Stimulated activated CD8-positive, alpha-beta memory T cell treated with anti-CD3 and anti-CD28 coated beads, Interleukin-12 subunit alpha, Interleukin-12 subunit beta, amount 100 ng/mL, for 4 hours (primary cell): ENCODE measurements around the gene UMOD.
"Not testable (repeated sequence)": the region's sequence is repeated elsewhere in the genome, so short reads cannot be mapped to it uniquely, and the experiment has no call there.

ENCODE experiments used
- DNase-seq: peaks from one replicate; pipeline ENCODE4 v3.0.0-alpha.2; 2020; ENCODE audit warnings: low read depth

The UMOD gene

GRCh38 chr16:20363191-20363590 is 10.7 kb upstream of the UMOD start:
- no peak for DNase-seq

DNA sequence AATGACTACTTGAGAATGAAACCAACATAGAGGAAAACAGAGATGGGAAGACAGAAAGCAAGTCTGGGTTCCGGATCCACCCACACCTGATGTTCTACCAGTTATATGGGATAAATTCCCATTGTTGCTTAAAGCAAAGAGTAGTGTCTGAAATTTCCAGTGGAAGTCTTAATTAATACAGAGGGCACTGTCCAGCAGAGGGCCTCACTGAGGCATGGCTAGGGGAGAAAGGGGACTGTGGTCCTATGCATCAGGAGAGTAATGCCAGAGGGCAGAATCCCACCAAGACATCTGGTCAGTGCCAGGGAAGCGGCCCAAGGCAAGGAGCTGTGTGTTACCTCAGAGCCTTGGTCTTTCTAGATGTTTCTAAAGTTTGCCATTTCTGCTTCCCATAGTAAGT is 7.5 kb upstream of the UMOD start:
- DNase-seq = no peak

- DNase-seq = no peak
Observed at GRCh38 chr16:20355114-20355782, 2.7 kb upstream of the UMOD start.

- DNase-seq = no peak
Observed at GRCh38 chr16:20353379-20353778, 864 bp upstream of the UMOD start.

GRCh38 chr16:20349615-20350014 is 2.9 kb downstream of the UMOD start:
- DNase-seq = no peak

DNA sequence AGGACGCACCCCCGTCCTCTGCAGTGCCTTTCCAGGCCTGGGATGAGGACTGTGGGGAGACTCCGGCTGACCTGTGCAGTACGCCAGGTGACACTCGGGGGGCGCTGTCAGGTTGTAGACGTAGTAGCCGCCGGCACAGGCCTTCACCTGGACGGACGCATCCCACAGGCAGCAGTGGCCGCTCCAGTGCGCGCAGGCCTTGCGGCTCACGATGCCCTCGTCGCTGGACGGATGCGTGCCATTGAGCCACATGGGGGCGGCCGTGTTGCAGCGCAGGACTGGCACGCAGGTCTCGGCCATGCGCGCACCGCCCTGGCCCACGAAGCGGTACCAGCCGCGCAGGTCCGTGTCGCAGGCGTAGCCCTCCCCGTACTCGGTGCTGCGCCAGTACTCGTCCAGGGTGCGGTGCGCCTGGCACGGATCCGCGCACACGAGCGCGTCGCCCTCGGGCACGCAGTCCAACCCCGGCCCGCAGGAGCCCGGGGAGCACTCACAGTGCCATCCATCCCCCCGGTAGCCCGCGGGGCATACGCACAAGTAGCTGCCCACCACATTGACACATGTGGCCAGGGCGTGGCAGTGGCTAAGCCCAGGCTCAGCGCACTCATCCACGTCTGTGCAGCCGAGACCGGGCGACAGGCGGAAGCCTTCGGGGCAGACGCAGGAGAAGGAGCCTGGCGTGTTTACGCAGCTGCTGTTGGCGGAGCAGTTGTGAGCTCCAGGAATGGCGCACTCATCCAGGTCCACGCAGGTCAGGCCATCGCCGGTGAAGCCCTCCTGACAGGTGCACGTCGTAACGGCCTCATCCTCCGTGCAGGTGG is 3.9 kb downstream of the UMOD start:
- DNase-seq = no peak

DNA sequence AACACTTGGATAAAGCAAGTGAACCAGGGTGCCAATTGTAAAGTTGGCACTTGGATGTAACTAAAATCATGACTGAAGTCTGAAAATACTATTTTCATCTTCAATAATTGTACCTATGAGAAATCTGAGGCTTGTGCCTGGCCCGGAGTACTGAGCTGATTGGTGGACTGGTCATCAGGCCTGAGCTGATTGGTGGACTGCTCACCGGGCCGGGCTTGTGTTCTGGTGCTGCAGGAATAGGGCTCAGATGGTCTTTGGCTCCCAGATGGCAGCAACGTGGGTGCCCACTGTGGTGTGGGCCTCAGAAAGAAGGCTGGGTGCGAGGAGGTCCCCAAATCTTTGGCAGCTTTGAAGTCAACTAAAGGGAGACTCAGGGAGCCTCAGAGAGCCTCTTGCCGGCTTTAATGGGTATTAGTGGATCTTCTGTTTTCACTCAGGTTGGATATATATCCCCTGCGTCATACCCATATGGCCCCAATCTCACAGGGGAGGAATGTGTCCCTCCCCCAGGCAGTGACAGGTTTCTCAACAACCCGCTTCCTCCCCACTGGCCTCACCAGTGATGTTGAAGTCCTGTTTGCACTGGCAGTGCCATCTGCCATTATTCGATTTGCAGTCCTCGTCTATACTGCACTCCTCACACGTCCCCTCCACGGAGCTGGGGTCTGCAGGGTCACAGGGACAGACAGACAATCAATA is 4.7 kb downstream of the UMOD start:
- no peak for DNase-seq

DNA sequence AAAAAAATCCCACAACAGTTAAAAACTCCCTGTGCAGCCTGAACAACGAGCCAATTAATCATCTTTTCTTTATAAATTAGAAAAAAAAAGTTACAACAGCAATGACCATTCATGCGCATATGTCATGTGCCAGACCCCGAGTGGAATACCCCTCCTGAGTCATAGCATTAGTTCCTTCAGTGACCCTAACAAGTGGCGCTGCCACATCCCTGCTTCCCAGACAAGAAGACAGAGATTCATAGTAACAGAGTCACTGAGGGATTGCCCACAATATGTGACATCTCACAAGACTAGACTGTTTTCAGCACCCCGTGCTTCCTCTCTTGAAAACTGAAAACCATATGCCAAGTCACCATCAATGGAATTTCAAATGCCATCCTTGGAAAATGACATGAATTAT is 7.9 kb downstream of the UMOD start:
- DNase-seq = no peak

DNA sequence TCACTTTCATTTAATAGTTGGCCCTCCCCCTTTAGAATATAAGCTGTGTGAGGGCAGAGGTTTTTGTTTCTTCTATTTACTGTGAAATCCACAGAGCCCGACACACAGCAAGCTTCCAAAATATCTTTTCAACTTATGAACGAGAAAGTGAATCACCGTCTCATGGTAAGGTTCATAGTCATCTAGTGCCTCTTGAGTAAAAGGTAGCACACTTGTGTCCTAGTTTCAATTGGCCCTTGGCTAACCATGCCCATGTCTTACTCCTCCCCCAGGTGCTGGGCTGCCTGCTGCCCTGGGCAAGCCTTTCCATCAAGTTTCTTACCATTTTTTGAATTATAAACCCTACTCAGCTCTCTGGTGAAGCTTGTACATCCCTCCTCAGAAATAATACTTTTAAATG is 12.8 kb downstream of the UMOD start:
- DNase-seq = no peak

DNA sequence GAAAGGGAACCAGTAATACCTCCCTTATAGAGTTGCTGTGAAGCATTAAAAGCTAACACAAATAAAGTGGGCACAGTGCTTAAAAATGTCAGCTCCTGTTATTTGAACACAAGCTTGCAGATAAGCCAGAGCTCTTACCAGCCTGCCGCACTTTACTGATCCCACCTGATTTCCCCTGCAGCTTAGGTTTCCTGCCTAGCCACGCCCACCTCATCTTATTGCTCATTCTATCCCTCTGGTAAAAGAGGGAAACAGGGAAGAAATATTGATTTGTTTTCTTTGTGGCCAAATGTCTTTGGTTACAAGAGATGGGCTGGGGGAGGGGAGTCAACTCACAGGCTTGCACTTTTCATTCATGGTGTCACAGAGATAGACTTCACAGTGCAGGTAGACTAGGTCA is 15.6 kb downstream of the UMOD start:
- no peak for DNase-seq

GRCh38 chr16:20334396-20334795 is 18.1 kb downstream of the UMOD start:
- no peak for DNase-seq

- DNase-seq = no peak
Observed at GRCh38 chr16:20333120-20333519, 19.4 kb downstream of the UMOD start.

DNA sequence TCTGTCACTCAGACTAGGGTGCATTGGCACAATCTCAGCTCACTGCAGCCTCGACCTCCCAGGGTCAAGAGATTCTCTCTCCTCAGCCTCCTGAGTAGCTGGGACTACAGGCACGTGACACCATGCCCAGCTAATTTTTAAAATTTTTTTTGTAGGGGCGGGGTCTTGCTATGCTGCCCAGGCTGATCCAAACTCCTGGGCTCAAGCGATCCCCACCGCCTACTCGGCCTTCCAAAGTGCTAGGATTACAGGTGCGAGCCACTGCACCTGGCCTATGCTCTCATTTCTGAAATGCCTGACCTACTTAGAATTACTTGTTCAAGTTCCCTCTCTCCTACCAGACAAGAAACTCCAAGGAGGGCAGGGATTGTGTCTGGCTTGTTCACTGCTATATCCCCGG is 20.1 kb downstream of the UMOD start:
- no peak for DNase-seq

- no peak for DNase-seq
Observed at GRCh38 chr16:20331635-20332034, 20.9 kb downstream of the UMOD start.

DNA sequence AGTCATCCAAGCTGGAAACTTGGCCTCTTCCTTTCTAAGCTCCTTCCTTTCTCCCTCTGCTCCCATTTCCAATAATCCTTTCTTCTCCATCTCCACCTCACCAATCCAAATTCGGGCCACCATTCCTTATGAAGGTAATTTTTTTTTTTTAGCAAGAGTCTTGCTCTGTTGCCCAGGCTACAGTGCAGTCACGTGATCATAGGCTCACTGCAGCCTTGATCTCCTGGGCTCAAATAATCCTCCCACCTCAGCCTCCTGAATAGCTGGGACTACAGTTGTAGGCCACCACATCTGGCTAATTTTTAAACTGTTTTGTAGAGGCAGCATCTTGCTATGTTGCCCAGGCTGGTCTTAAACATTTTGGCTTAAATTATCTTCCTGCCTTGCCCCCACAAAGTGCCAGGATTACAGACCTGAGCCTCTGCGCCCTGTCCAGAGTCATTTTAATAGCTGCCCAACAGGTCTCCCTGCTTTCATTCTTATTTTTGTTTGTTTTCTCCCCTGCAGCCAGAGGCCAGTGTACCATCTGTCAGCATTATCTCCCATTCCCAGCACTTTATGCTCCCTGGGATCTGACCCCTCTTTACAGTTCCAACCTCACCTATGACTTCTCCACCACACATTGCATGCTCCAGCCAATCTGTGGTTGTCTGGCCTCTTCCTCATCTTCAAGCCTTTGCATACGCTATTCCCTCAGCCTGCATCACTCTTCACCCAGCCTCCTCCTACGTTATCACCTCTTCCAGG is 22.9 kb downstream of the UMOD start:
- DNase-seq = no peak

DNA sequence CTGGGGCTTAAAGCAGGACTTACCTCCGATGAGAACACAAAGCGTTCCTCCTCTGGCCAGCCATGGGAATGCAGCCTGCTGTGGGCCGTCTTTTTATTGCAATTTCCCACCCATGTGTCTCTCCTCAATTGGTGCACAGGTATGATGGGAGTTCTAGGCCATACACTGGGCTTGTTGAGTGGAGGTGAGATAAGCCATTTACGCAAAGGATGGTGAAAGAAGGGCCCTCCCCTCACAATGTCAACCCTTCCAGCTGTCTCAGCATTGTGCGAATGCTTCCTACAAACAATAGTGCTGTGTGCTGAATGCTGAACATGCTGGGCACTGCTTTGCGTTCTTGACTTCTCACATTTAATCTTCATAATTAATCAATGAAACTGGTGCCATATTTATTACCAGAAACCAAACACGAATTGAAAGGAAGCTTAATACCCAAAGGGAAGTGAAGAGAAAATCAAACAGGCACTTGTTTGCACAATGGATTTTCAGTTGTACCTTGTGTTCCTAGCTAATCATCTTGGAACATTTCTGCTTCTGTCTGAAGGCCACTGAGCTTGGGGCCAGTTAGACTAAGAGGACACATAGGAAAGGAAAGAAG is 25.0 kb downstream of the UMOD start, which contains the start of gene GP2:
GP2 (minus strand) TSS at position 70 of the 598 bp plus-strand sequence. CDS start 1,082 bp downstream, outside the sequence.
- DNase-seq = no peak

- DNase-seq = no peak
Observed at GRCh38 chr16:20326321-20326720, 26.2 kb downstream of the UMOD start.

GRCh38 chr16:20325005-20325404 is 27.5 kb downstream of the UMOD start:
- no peak for DNase-seq

- no peak for DNase-seq
Observed at GRCh38 chr16:20323591-20324117, 28.9 kb downstream of the UMOD start.

GRCh38 chr16:20322696-20323095 is 29.8 kb downstream of the UMOD start:
- no peak for DNase-seq

GRCh38 chr16:20321671-20322070 is 30.8 kb downstream of the UMOD start:
- no peak for DNase-seq

GRCh38 chr16:20321051-20321450 is 31.5 kb downstream of the UMOD start:
- not testable (repeated sequence) for DNase-seq
